Endodermal cell (in vitro differentiated cells): Measurements from ENCODE around the gene ATP1B2. TPM values are rescaled to one million over a fixed set of nuclear protein-coding genes. Genes with fewer than 3 reads are reported as not detected.
"Not testable (repeated sequence)": the region's sequence is repeated elsewhere in the genome, so short reads cannot be mapped to it uniquely, and the experiment has no call there.

Source experiments
- DNase-seq: peaks from one replicate; pipeline ENCODE4 v3.0.0-alpha.2; 2017
- H3K27ac ChIP-seq: 2 replicates; pipeline ENCODE4 v1.5.1; 2013; ENCODE audit warnings: mild to moderate bottlenecking, low read depth, low read length, moderate library complexity
- H3K27me3 ChIP-seq: 2 replicates; pipeline ENCODE4 v1.6.1; 2013; ENCODE audit warnings: mild to moderate bottlenecking, low read length, moderate library complexity; ENCODE audit not compliant: insufficient read depth, control insufficient read depth, poor library complexity, severe bottlenecking
- H3K36me3 ChIP-seq: 2 replicates; pipeline ENCODE4 v1.7.0; 2013; ENCODE audit warnings: mild to moderate bottlenecking, low read length, moderate library complexity; ENCODE audit not compliant: control insufficient read depth, insufficient read depth
- H3K4me1 ChIP-seq: one replicate; pipeline ENCODE4 v1.7.0; 2013; ENCODE audit warnings: low read length; ENCODE audit not compliant: control insufficient read depth, insufficient read depth
- H3K4me3 ChIP-seq: 2 replicates; pipeline ENCODE4 v1.5.1; 2013; ENCODE audit warnings: mild to moderate bottlenecking, low read length, moderate library complexity
- H3K9ac ChIP-seq: 2 replicates; pipeline ENCODE4 v1.6.1; 2013; ENCODE audit warnings: mild to moderate bottlenecking, low read length, moderate library complexity; ENCODE audit not compliant: poor library complexity, severe bottlenecking; ENCODE audit errors: extremely low read depth
- H3K9me3 ChIP-seq: 2 replicates; pipeline ENCODE4 v1.6.1; 2013; ENCODE audit warnings: mild to moderate bottlenecking, low read length, moderate library complexity; ENCODE audit not compliant: control insufficient read depth
- H3K27ac Mint-ChIP-seq: 2 replicates; pipeline ENCODE4 v1.8.0; 2020; ENCODE audit warnings: mixed read lengths
- H3K27me3 Mint-ChIP-seq: 2 replicates; pipeline ENCODE4 v1.8.0; 2021; ENCODE audit warnings: mild to moderate bottlenecking, mixed read lengths; ENCODE audit not compliant: insufficient read depth
- H3K36me3 Mint-ChIP-seq: 2 replicates; pipeline ENCODE4 v1.8.0; 2020; ENCODE audit warnings: low read depth, mixed read lengths
- H3K4me1 Mint-ChIP-seq: 2 replicates; pipeline ENCODE4 v1.8.0; 2020; ENCODE audit warnings: mixed read lengths
- H3K4me3 Mint-ChIP-seq: 2 replicates; pipeline ENCODE4 v1.8.0; 2020; ENCODE audit warnings: mild to moderate bottlenecking, moderate library complexity, mixed read lengths
- H3K9me3 Mint-ChIP-seq: 2 replicates; pipeline ENCODE4 v1.8.0; 2020; ENCODE audit warnings: mild to moderate bottlenecking, mixed read lengths
- whole genome bisulfite sequencing, 2 experiments: methylation state at CpG; one replicate each; pipeline versions ENCODE4 v1.1.5 to v1.1.7; 2013; ENCODE audit warnings: missing lambda C conversion rate in 2 of 2, mixed read lengths in 1 of 2; ENCODE audit not compliant: insufficient coverage in 1 of 2, insufficient read length in 1 of 2; 5-methylcytosine and 5-hydroxymethylcytosine counted together
- total RNA-seq, 2 donors: library from RNA; stranded (reverse); fragmentation: NEBNext Ultra II Directional in 1 of 2; extraction: Animal tissue kit (Norgen Biotek cat#: 25700) in 1 of 2; gene quantifications; 2 replicates in 1 of 2; 3 replicates in 1 of 2; pipeline ENCODE4 v1.2.1, GENCODE V29; 2021
- TF ChIP-seq, protein P1 (sequence below): fragments of 200-600 bp; sonication (generic); conservative IDR thresholded peaks from 2 replicates; pipeline ENCODE4 v1.5.0; 2021; ENCODE audit warnings: antibody characterized with exemption, mild to moderate bottlenecking

The ATP1B2 gene
- total RNA-seq, 2 donors from 2014 or later = 6.4 to 7.5 TPM

DNA sequence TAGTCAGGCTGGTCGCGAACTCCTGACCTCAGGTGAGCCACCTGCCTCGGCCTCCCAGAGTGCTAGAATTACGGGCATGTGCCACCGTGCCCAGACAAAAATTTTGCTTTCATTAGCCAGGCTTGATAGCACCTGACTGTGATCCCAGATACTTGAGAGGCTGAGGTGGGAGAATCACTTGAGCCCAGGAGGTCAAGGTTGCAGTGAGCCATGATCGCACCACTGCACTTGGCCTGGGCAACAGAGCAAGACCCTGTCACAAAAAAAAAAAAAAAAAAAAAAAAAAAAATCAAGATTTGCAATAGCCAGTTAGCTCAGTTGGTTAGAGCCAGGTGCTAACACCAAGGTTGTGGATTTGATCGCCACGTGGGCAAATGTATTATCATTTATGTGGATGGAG lies 29.9 kb upstream of the ATP1B2 start:
- Histone ChIP-seq H3K4me3 (no peak overlapping the region), H3K27me3 (no peaks in the 10 kb centered on the region), H3K9ac (no peak overlapping the region), H3K27ac (no peak overlapping the region), H3K4me1 (no peaks in the 10 kb centered on the region), H3K9me3 (no peaks in the 10 kb centered on the region), H3K36me3 (peaks cover 3% of the 10 kb centered on the region)
- 89 to 90% methylated on average over 5 to 8 of the region's 8 CpGs for WGBS, 2 experiments
- no peak overlapping the region for H3K27ac Mint-ChIP-seq
- H3K36me3 Mint-ChIP-seq = no peaks in the 10 kb centered on the region
- no peak overlapping the region for H3K4me3 Mint-ChIP-seq
- no peak for DNase-seq
- TF ChIP-seq, protein P1, sequence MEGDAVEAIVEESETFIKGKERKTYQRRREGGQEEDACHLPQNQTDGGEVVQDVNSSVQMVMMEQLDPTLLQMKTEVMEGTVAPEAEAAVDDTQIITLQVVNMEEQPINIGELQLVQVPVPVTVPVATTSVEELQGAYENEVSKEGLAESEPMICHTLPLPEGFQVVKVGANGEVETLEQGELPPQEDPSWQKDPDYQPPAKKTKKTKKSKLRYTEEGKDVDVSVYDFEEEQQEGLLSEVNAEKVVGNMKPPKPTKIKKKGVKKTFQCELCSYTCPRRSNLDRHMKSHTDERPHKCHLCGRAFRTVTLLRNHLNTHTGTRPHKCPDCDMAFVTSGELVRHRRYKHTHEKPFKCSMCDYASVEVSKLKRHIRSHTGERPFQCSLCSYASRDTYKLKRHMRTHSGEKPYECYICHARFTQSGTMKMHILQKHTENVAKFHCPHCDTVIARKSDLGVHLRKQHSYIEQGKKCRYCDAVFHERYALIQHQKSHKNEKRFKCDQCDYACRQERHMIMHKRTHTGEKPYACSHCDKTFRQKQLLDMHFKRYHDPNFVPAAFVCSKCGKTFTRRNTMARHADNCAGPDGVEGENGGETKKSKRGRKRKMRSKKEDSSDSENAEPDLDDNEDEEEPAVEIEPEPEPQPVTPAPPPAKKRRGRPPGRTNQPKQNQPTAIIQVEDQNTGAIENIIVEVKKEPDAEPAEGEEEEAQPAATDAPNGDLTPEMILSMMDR = no peak
- no peaks in the 10 kb centered on the region for H3K4me1 Mint-ChIP-seq
- no peaks in the 10 kb centered on the region for H3K27me3 Mint-ChIP-seq
- H3K9me3 Mint-ChIP-seq = no peaks in the 10 kb centered on the region

- Histone ChIP-seq H3K36me3 (peaks cover 10% of the 10 kb centered on the region), H3K9me3 (no peaks in the 10 kb centered on the region), H3K9ac (no peak overlapping the region), H3K27me3 (no peaks in the 10 kb centered on the region), H3K27ac (no peak overlapping the region), H3K4me3 (no peak overlapping the region), H3K4me1 (peaks cover 4% of the 10 kb centered on the region)
- H3K27me3 Mint-ChIP-seq = no peaks in the 10 kb centered on the region
- peaks cover 8% of the 10 kb centered on the region for H3K36me3 Mint-ChIP-seq
- 88 to 91% methylated on average over 3 to 5 of the region's 5 CpGs for WGBS, 2 experiments
- no peak overlapping the region for H3K4me3 Mint-ChIP-seq
- no peak for DNase-seq
- no peak overlapping the region for H3K27ac Mint-ChIP-seq
- H3K9me3 Mint-ChIP-seq = no peaks in the 10 kb centered on the region
- TF ChIP-seq, protein P1 = no peak
- peaks cover 9% of the 10 kb centered on the region for H3K4me1 Mint-ChIP-seq
Observed at GRCh38 chr17:7623661-7624060, 27.1 kb upstream of the ATP1B2 start.

DNA sequence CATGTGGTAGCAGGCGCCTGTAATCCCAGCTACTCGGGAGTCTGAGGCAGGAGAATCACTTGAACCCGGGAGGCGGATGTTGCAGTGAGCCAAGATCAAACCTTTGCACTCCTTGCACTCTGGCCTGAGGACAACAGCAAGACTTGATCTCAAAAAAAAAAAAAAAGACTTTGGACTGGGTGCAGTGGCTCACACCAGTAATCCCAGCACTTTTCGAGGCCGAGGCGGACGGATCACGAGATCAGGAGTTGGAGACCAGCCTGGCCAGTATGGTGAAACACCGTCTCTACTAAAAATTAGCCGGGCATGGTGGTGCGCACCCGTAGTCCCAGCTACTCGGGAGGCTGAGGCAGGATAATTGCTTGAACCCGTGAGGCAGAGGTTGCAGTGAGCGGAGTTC lies 25.0 kb upstream of the ATP1B2 start:
- H3K9me3 ChIP-seq, H3K4me1 ChIP-seq, H3K36me3 Mint-ChIP-seq, H3K9ac ChIP-seq, H3K9me3 Mint-ChIP-seq, H3K27me3 ChIP-seq, DNase-seq, H3K4me3 ChIP-seq, H3K27ac Mint-ChIP-seq, H3K27ac ChIP-seq, H3K27me3 Mint-ChIP-seq, H3K4me1 Mint-ChIP-seq, H3K36me3 ChIP-seq: not testable (repeated sequence)
- 96 to 98% methylated on average over 14 to 16 of the region's 16 CpGs for WGBS, 2 experiments
- peak overlapping the region; percentile 86 for H3K4me3 Mint-ChIP-seq

- Histone ChIP-seq H3K4me3 (peak overlapping the region; percentile 95), H3K27me3 (no peaks in the 10 kb centered on the region), H3K9me3 (no peaks in the 10 kb centered on the region), H3K36me3 (peaks cover 10% of the 10 kb centered on the region), H3K27ac (no peak overlapping the region), H3K9ac (peak overlapping the region; percentile 97), H3K4me1 (peaks cover 4% of the 10 kb centered on the region)
- peaks cover 8% of the 10 kb centered on the region for H3K36me3 Mint-ChIP-seq
- H3K27ac Mint-ChIP-seq = peak overlapping the region; percentile 74
- H3K4me3 Mint-ChIP-seq = peak overlapping the region; percentile 86
- 91 to 96% methylated on average over 4 to 7 of the region's 7 CpGs for WGBS, 2 experiments
- no peaks in the 10 kb centered on the region for H3K9me3 Mint-ChIP-seq
- H3K27me3 Mint-ChIP-seq = no peaks in the 10 kb centered on the region
- DNase-seq = no peak
- TF ChIP-seq, protein P1 = no peak
- H3K4me1 Mint-ChIP-seq = peaks cover 9% of the 10 kb centered on the region
Observed at GRCh38 chr17:7626307-7626706, 24.4 kb upstream of the ATP1B2 start.
